HG03159 (cell line): ENCODE results near the gene CCN2.

Experiments used
- ATAC-seq: cut with Tn5 transposase; IDR thresholded peaks from one replicate; pipeline ENCODE4 v1.9.1; 2021; ENCODE audit warnings: mild to moderate bottlenecking, moderate library complexity; ENCODE audit not compliant: unreplicated experiment

CCN2 gene

DNA sequence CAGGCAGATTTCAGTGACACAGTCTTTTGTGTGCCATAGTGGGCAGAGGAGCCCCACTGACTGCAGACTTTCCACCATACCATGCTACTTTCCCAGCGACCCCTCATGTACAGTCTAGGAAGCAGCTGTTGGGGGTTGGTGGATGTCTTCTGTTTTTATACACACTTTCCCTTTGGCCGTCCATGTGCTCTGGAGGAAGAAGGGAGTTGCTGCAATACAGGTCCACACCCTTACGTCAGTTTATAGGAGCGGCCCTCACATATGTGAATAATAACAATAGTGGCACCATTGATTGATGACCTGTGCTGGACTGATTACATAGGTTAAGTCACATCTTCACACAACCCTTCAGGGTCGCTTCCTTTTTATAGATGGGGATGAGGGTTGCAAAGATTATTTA lies 17.5 kb upstream of the CCN2 start:
- ATAC-seq: no peak

DNA sequence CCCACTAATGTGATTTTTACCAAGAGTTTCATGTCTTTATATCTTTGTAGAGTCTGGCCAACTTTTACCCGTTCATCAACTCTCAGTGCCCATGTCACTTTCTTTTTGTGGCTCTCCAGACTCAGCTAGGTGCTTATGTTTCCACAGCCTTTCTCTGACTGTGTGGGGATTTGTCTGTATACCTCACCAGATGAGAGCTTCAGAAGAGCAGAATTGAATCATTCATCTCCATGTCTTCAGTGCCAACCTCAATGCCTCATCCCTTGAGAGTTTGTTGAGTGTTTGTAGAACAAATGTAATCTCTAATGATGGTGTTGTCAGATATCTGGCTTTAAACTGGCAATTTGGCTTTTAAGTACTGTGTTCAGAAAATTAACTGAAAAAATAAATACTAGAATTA lies 16.8 kb upstream of the CCN2 start:
- no peak for ATAC-seq

DNA sequence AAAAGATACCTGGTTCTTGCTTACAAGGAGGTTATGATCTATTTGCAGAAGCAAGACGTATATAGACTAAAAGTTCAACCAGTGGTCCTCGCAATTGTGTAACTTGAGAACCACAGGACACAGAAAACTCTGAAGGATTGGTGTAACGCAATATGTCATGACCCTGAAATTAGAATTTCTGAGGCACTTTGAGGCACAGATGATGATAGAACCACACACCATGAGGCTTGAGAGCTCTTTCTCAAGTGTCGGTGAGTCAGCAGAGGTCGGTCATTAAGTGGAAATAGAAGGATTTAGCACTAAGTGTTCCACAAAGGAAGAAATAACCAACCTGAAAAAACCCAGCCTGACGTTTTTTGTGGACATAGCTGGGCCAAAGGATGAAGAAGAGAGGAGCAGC lies 15.3 kb upstream of the CCN2 start:
- ATAC-seq: no peak

DNA sequence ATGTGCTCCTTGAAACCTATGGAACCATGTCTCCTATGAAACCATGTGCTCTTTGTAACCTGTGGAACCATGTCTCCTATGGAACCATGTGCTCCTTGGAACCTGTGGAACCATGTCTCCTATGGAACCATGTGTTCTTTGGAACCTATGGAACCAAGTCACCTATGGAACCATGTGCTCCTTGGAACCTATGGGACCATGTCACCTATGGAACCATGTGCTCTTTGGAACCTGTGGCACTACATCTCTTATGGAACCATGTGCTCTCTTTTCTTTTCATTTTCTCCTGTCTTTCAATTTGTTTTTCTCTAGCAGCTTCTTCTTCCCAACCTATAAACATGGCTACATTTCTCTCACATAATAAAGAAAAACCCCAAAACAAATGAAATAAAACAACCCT lies 11.9 kb upstream of the CCN2 start:
- no peak for ATAC-seq

DNA sequence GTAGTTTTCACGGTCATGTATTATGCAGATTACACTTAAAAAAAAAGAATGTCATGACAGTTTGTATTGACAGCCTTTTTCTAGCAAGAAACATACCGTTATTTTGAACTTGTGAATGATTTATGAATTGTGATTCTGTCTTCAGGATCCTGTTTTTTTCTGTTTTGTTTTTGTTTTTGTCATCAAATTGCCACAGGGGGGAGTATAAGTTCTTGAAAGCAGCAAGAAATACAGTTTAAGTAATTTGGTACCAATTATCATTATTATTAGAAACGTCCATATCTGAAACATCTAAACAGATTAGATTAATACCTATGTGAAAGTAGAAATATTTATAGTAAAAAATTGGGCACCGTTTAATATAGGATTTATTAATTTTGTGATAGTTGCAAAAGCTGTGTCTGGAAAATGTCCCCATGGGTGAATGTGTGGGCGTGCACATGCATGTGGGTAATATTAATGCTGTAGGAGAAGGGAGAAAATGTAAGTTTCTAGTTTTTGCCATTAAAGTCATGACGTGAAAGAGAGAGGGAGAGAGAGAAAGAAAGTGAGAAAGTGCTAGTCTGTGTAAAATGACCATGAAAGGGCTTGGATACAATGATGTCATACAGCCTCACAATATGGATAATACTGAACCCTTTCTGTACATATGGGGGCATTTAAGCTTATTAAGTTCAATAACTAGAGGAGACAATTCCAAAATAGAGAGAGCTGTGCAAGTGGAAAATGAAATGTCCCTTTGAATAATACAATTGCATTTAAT lies 9.4 kb upstream of the CCN2 start:
- ATAC-seq: no peak

DNA sequence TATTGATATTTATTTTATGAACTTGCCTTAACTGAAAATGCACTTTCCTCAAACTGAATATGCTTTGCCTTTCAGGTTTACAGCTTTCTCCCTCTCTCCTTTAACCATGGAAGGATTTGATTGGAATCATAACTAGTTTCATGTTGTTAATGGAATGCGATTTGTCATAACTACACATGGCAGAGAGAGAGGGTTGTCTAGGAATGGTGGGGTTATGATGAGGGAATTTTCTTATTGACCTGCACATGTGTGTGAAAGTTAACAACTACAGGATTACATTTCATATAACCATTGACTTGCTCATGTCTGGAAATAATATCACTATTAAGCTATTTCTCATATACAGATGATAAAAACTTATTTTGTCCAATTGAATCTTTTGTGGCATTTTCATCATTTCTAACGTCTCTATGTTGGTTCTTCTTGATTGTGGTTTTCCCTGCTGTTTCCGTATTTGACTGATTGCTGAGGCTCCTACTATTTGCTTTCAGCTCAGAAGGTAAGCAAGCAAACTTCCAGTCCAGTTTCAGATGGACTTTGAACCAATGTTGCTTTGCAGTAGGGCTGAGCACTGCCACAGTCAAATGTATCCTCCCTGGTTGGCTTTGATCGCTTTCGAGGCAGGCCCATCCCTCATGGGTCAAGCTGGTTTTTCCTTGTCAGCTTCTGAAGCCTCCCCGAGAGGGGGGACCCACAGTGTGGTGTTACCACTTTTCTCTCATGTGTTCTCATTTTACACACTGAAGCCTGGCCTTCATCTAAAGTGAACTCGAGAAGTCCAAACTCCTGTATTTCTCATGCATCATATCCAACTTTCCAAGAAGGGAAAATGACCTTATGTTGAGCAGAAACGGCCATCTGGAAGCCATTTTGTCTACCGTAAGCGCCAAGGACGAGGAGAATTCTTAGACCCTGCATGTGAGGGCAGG lies 7.6 kb upstream of the CCN2 start:
- ATAC-seq: no peak

DNA sequence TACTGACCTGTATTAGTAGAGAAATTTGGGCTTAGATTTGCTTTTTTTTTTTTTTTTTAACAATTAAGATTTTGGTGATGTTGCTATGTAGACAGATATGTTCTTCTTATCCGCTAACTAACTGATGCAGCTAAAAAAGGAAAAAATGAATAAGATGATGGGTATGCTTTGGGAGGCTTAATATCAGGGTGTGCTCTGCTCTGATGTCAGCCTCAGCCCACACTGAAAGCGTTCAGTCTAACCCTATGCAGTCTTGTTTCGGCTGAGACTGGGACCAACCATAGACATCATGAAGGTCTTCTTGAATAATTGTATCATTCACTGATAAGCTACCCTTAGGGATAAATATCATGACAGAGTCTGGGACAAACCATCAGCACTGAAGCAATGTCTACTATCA lies 6.9 kb upstream of the CCN2 start:
- no peak for ATAC-seq

DNA sequence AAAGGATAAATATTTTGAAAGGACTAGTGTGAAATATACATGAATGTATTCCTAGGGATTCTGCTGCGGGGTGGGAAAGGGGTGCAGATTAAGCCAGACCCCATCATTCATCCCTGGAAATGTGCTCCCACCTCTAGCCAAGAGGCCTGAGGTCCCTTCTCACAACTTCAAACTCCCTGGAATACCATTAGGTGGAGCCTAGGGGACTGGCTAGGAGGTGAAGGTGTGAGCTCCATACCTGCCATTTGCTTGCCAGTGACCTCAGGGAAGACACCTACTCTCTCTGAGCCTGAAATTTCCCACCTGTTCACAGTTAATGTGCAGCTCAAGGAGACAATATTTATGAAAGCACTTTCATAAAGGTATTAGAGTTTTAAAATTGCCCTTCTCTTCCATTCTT lies 4.7 kb upstream of the CCN2 start:
- no peak for ATAC-seq

DNA sequence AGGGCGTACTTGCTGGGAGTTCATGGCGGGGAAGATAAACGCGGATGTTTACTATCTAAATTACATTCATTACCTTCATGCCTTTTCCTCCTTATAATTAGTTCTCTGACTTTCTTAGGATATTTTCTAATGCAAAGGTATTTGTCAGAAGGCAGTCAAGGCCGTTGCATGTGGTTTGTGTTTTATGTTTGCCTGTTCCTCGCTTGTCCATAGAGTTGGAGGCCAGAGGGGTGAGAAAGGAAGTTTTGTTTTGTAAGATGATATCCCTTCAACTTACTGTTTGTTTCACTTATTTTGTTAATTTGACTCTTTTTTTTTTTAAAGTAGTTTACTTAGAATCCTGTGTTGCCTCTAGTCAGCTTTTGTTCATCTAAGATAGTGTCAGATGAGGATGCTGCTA lies 4.0 kb upstream of the CCN2 start:
- ATAC-seq: no peak

DNA sequence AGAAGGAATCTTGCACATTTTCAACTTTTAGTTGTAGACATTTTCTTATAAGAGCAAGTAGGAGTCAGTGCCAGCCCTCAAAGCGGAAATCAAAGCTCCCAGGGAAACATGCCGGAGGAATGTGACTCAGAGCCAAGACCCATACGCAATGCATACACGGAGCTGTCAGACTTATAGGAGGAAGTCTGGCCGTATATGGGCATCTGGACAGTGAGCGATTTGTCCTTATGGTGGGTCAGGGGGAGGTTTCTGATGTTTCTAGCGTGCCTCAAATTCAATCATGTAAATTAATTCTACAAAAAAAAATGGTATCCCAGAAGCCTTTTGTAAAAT lies 3.6 kb upstream of the CCN2 start:
- ATAC-seq: no peak

DNA sequence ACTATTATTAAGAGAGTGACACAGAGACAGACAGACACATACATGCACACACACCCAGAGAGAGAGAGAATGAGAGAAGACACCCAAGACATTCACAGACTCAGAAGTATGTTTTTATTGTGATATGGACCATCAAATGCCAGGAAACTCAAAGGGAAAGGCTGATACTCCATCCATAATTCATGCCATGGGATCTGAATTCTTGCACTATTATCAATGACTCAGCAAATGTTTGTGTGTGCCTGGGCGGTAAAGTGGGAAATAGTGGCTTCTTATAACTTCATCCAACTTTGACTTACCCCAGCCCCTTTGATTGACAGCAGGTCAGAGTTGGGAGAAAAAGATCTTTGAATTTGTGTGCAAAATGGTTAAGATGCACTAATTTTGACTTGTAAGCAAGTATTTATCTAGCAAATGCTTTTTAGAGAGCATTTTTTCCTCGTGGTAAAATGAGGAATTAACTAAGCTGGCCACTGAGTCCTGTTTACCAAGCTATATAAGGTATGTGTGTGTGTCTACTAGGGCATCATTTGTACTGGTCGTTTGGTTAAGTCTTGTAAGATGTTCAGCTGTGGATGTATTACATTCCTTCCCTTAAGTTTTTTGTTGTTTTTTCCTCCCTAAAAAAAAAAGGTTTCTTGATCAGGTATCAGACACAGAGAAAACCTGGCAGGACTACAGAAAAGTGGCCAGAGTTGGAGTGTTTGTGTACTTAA lies 3.0 kb upstream of the CCN2 start:
- ATAC-seq: no peak

DNA sequence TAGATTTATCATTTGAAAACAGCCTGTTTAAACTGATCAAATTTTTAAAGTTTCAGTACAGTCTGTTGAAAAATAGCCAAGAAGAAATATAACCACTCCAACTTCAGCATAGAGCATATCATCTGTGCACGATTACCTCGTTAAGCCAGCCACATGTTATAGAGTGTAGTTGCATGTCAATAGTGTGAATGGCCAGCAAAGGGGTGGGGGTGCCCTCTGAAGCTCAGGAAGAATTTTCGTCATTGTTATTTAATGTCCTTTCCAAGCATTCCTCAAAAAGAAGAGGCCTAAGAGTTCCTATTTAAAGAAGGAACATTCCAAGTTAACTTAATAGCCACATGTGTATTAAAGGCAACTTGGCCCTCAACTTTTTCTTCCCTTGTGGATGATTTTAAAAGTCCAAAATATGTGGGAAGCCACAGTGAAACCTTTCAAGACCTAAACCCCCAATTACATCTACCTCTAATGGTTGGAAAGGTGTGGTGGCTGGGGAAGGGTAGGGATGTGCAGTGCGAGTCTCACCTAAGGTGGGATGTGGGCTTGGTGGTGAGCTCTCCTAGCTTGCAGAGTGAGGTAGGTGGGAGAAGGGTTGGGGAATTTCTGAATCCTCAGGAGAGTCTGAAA lies 1.8 kb upstream of the CCN2 start:
- ATAC-seq: no peak

DNA sequence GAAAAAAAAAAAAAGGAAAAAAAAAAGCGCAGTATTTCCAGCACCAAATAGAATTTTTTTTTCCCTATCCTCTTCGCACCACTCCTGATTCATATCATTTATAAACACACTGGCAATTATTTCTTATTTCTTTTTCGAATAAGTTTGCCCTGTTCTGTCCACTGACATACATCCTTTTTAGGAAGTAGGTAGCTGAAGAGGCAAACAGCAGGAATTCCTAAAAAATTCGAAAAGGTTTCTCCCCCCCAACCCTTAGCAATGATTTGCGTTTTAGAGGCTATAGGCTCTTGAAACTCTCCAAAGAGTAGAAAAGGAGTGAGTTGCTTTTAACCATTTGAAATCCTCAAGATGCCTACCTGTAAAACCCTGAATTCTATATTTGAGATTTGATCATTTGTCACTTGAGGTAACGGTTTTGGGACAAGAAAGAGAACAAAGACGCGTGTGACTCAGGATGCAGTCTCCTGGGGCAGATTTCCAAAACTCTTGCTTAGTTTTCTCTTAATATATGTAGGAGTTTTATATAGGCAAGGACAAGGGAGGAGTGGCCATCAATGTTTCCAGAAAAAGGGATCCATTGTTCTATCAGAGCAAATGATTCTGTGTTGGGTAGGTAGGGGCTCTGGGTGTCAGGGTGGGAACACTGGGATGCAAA lies 531 bp upstream of the CCN2 start:
- no peak for ATAC-seq

DNA sequence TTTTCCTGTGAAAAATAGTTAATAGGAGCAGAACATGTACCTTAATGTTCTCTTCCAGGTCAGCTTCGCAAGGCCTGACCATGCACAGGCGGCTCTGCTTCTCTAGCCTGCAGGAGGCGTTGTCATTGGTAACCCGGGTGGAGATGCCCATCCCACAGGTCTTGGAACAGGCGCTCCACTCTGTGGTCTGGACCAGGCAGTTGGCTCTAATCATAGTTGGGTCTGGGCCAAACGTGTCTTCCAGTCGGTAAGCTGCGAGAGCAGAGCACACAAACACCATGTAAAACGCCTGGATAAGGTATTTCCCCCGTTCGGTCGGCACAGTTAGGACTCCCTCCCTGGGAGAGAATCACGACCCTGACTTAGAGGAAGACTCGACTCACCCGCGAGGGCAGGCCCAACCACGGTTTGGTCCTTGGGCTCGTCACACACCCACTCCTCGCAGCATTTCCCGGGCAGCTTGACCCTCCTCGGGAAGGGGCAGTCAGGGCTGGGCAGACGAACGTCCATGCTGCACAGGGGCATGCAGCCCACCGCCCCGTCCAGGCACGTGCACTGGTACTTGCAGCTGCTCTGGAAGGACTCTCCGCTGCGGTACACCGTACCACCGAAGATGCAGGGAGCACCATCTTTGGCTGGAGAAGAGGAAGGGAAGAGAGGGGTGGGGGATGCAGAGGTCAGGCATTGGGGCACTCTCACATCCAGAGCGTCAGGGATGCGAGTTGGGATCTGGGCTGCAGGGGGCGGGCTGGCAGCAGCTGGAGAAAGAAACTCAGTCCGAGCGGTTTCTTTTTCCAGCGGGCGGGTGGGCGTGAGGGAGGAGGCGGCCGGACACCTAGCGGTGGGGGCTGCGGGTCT lies 1.0 kb downstream of the CCN2 start:
- no peak for ATAC-seq

DNA sequence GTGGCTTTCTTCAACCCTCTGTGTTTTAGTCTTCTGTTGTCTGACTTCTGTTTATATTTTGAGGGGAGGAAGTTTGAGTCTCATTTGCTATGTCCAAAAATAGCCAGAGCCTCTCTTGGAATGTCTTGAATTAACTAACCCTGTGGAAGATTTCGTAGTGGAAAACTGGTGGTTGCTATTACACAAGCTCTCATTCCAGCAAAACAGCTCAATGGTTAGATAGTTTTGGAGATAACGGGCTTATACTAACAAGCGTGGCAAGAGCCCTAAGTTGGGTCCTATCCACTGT lies 1.6 kb downstream of the CCN2 start:
- no peak for ATAC-seq

DNA sequence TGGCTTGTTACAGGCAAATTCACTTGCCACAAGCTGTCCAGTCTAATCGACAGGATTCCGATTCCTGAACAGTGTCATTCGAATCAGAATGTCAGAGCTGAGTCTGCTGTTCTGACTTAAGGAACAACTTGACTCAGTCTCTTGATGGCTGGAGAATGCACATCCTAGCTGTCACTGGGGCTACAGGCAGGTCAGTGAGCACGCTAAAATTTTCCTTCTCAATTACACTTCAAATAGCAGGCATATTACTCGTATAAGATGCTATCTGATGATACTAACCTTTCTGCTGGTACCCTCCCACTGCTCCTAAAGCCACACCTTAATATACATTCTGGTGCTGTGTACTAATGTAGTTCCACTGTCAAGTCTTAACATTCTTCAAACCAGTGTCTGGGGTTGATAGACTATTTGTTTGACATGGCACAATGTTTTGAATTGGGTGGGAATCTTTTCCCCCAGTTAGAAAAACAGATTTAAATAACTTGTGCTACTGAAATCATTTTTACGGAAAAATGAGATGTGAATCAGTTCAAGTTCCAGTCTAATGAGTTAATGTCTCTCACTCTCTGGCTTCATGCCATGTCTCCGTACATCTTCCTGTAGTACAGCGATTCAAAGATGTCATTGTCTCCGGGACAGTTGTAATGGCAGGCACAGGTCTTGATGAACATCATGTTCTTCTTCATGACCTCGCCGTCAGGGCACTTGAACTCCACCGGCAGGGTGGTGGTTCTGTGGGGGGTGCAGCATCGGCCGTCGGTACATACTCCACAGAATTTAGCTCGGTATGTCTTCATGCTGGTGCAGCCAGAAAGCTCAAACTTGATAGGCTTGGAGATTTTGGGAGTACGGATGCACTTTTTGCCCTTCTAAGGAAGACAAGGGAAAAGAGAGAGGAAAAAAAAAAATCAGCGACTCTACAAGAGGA lies 2.2 kb downstream of the CCN2 start:
- no peak for ATAC-seq

DNA sequence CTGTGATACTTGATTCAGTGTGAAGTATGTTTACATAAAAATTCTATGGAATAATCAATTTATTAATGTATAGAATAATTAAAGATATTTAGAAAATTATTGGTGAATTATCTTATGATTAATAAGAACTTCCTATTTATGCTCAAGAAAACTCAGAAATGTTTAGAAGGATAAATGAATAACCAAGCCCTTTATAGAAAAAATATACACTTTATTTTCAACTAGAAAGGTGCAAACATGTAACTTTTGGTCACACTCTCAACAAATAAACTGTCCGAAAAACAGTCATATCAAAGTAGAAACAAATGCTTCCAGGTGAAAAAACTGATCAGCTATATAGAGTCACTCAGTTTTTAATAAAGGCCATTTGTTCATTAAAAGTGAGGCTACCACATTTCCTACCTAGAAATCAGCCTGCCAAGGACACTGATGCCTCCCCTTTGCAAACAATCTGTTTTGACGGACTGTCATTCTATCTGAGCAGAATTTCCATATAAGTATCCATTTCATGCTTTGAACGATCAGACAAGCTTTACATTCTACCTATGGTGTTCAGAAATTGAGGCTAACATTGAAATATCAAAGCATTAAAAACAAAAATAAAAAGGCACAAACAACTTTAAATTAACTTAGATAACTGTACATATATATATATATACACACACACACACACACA lies 3.0 kb downstream of the CCN2 start:
- no peak for ATAC-seq
